GM12873 (cell line): ENCODE results near the gene AK1.
A peak's percentile ranks its signal among the peaks of the same experiment; 100 is the strongest.

Source experiments
- TF ChIP-seq, protein P1 (sequence below): IDR thresholded peaks from 2 replicates; pipeline ENCODE4 v1.5.1; 2012; ENCODE audit warnings: low read depth, mild to moderate bottlenecking, moderate library complexity, low read length, control low read depth; ENCODE audit not compliant: insufficient read depth; ENCODE audit errors: missing control alignments

Gene AK1

DNA sequence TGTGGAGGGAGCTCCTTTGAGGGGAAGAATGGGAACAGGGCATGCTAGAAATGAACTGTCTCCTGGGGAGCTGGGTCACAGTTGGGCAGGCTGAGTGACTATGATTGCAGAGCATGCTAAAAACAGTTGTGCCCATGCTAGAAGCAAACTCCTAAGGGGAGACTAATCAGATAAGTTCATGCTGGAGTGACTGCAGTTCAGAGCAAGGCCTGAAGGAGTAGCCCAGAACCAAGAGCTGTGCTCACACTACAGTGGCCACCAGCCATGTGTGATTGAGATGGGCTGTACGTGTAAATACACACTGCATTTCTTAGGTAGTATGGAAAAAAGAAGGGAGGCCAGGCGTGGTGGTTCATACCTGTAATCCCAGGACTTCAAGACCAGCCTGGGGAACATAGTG is 10.3 kb upstream of the AK1 start:
- TF ChIP-seq, protein P1, sequence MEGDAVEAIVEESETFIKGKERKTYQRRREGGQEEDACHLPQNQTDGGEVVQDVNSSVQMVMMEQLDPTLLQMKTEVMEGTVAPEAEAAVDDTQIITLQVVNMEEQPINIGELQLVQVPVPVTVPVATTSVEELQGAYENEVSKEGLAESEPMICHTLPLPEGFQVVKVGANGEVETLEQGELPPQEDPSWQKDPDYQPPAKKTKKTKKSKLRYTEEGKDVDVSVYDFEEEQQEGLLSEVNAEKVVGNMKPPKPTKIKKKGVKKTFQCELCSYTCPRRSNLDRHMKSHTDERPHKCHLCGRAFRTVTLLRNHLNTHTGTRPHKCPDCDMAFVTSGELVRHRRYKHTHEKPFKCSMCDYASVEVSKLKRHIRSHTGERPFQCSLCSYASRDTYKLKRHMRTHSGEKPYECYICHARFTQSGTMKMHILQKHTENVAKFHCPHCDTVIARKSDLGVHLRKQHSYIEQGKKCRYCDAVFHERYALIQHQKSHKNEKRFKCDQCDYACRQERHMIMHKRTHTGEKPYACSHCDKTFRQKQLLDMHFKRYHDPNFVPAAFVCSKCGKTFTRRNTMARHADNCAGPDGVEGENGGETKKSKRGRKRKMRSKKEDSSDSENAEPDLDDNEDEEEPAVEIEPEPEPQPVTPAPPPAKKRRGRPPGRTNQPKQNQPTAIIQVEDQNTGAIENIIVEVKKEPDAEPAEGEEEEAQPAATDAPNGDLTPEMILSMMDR: peak; percentile 45

DNA sequence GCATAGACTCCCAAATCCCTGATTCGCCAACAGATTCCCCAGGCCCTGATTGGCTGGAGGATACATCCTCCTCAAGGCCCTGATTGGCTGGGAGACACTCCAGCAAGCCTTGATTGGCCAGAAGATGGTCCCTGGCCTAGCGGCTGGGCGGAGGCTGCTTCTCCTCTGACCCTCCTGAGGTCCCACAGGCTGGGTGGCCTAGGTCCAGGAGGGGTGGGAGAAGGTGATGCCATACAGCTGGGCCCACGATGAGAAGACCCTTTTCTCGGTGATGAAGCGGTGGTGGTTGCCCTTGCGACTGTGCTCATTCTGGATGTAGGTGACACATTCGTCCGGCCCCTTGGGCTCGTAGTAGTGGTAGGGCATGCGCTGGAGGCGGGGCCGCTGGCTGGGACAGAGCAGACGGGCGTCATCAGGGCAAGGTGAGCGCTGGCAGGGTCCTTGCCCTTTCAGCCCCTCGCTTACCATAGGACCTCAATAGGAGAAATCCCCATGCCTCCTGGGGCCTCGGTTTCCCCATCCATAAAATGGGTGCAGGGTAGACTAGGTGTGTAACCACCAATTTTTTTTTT is 9.0 kb upstream of the AK1 start:
- TF ChIP-seq, protein P1: no peak

DNA sequence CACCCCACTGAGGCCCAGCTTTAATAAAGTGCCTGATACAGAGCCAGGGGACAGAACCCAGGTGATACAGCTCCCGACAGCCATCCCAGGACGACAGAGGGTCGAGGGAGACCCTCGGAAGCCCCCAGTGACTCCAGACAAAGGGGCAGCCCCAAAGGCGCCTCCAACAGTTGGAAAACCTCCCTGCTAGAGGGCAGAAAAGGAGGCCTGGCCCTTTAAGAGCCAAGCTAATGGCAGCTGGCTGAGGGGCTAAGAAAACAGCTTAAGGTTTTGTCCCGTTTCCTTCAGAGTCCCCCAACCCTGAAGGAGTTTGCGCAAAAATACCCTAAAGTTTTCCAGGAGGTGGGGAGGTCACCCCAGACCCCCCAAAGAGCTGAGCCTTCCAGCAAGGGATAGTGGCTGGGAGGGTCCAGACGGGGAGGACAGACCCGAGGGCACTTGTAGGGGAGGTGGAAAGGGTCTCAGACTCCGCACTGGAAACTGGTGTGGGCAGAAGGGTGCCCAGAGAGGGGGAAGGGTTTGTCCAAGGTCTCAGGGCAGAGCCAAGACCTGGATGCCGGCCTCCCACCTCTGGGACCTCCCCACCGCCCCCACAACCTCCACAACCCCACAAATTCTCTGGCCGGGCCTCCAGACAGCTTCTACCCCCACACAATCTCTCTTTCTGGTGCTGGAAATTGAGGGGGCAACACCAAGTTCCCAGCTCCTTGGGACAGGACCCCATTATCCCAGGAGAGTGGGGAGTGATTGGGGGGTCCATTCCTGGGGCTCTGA is 8.2 kb upstream of the AK1 start:
- TF ChIP-seq, protein P1: no peak

DNA sequence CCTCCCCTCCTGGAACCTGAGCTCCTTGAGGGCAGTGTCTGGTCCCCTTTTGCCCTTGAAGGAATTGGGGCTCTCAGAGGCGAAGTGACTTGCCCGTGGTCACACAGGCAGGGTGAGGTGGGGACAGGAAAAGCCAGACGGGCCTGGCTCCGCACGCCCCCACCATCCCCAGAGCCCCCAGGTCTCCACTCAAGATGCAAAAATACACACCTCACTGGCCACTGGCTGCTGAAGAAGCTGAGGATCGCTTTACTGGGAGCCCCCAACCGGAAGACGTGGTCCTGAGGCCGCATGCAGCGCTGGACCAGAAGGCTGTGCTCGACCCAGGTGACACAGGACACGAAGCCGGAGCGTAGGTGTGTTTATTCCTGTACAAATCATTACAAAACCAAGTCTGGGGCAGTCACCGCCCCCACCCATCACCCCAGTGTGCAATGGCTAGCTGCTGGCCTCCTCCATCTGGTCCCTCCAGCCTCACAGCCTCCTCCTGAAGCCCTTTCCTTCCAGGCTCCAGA is 7.6 kb upstream of the AK1 start:
- TF ChIP-seq, protein P1: no peak

DNA sequence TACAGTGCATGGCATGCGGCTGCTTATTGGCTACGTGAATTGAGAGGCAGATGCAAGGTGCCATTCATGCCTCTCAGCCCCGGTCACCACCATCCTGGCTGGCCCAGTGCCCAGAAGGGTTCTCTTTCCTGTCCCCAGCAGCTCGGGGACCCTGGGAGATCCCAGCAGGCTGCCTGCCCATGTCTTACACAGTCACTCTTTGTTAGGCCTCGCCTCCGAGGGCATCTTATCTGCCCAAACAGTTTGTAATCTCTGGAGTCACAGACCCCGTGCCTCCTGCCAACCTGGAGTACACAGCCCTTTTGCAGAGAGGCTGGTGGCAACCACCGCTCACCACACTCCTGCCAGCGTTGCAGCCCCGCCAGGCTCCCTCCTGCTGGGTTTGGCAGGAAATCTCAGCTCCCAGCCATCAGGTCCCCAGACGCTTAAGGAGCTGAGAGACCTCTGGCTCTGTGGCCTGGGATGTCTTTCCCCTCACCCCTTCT is 7.0 kb upstream of the AK1 start:
- TF ChIP-seq, protein P1: no peak

DNA sequence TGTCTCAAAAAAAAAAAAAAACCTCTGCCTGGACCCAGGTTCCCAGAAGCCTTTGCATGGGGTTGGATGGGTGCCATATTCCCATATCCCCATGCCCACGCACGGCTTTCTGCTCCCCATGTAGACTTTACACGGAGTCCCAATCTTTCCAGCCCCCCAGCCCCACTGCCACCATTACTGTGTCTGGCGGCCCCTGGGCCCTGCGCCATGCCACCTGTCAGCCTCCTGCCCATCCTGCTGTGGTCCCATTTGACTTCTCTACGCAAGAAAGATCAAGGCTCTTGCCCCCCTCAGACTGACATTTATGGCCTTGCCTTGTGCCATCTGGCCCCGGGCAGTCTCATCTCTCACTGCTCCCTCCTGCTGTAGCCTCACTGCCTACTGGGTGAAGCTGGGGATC is 6.5 kb upstream of the AK1 start:
- TF ChIP-seq, protein P1: no peak

DNA sequence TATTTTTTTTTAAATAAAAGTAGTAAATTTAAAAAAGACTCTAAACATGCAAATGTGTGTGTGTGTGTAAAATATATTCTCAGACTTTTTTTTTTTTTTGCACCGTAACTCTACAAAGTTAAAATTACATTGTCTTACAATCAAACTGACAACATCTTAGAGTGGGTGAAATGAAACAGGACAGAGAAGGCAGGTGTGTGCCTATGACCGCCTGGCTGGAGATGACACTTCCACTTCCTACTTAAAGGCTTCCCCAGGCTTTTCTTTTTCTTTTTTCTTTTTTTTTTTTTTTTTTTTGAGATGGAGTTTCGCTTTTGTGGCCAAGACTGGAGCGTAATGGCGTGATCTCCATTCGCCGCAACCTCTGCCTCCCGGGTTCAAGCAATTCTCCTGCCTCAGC is 2.7 kb upstream of the AK1 start:
- TF ChIP-seq, protein P1: no peak
